NCI-H748 treated with DMSO at 0.1 percent for 48 hours (cell line): Measurements from ENCODE around the gene TTC21B.

Experiments used
- DNase-seq: peaks from one replicate; lab custom pipeline; 2025; lab: John Stamatoyannopoulos, UW

TTC21B gene

GRCh38 chr2:165924946-165925345 lies 28.6 kb downstream of the TTC21B start:
- DNase-seq: no peak

- DNase-seq: no peak
Observed at GRCh38 chr2:165920748-165921147, 32.8 kb downstream of the TTC21B start.

- no peak for DNase-seq
Observed at GRCh38 chr2:165913636-165914035, 39.9 kb downstream of the TTC21B start.

DNA sequence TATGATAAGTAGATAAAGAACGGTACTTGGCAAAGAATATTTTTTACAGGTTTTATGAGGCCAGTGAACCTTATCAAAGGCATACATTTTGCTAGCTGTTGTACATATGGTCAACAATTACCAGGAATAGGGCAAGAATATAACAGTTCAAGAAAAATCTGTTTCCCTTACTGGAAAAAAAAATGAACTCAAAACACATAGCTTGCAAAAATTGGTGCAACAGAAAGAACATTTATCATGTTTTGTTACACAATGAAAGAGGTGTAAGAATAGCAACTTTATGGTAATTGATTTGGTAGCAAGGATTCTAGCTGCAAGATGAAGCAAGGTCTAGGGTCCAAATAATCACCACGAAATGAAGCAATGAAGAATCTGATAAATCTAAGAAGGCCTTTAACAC lies 41.6 kb downstream of the TTC21B start:
- no peak for DNase-seq

DNA sequence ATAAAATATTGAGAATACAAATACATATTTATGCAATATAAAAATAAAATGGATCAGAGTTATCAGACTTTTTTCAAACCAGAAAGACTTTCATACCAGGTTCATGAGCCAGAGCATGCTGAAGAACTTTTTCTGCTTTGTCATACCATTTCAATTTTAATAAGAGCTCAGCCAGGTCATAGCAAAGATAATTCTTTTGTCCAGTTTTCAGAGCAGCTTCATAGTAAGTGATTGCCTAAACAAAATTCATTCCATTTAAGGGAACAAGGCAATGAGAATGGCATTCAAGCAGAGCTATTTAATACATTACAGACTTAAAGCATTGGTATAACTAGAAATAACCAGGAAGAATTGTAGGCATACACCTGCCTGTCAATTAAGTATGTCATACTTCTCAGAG lies 42.3 kb downstream of the TTC21B start:
- no peak for DNase-seq

- no peak for DNase-seq
Observed at GRCh38 chr2:165909466-165909865, 44.1 kb downstream of the TTC21B start.

GRCh38 chr2:165905854-165906253 lies 47.7 kb downstream of the TTC21B start:
- no peak for DNase-seq

DNA sequence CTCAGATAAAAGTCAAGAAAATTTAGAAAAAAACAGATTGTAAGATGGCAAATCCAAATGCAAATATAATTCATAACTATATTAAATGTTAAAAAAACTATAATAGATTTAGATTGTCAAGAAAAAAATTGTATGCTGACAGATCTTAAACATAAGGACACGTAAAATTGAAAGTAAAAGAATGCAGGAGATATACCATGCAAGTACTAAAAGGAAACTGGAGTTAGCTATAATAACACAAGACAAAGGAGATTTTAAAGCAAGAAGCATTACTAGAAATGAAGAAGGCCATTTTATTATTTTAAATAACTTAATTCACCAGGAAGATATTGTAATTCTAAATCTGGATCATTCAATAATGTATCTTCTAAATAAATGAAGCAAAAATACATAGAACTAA lies 48.3 kb downstream of the TTC21B start:
- no peak for DNase-seq

- no peak for DNase-seq
Observed at GRCh38 chr2:165904432-165904831, 49.1 kb downstream of the TTC21B start.

DNA sequence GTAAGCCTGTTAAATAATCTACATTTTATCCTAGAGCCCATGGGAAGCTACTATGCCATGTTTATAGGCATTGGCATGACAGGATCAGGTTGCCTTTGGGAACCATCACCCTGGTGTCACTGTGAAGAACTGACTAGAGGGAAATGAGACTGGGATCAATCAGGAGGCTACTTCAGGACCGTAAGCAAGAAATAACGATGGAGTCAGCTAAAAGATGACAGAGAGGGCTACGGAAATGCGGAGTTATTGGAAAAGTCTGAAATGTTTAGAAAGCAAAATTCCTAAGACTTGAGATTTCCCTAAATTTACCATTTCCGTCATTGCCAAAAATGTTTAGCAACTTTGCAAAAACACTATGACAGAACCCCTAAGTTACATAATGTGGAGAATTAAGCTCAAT lies 50.2 kb downstream of the TTC21B start:
- no peak for DNase-seq

GRCh38 chr2:165902934-165903333 lies 50.6 kb downstream of the TTC21B start:
- no peak for DNase-seq

- no peak for DNase-seq
Observed at GRCh38 chr2:165901620-165902298, 51.8 kb downstream of the TTC21B start.

GRCh38 chr2:165899311-165899710 lies 54.3 kb downstream of the TTC21B start:
- DNase-seq: no peak

GRCh38 chr2:165898381-165898780 lies 55.2 kb downstream of the TTC21B start:
- DNase-seq: no peak

DNA sequence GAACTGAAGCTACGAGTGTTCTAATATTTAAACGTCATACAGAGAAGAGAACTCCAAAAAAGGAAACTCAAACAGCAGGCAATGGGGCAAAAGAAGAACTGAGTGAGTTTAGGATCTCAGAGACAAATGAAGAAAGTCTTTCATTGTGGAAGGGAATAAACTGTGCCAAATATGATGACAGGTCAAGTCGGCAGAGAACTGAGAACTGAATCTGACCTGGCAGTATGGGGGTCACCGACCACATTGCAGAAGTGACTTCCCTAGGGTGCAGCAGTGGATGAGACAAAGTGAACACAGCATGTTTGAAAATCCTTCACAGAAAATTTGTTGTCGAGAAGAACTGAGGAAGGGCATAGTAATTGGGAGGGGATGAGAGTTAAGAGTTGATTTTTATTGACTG lies 55.9 kb downstream of the TTC21B start:
- DNase-seq: no peak

GRCh38 chr2:165897074-165897473 lies 56.5 kb downstream of the TTC21B start:
- no peak for DNase-seq

GRCh38 chr2:165895974-165896373 lies 57.6 kb downstream of the TTC21B start:
- no peak for DNase-seq

DNA sequence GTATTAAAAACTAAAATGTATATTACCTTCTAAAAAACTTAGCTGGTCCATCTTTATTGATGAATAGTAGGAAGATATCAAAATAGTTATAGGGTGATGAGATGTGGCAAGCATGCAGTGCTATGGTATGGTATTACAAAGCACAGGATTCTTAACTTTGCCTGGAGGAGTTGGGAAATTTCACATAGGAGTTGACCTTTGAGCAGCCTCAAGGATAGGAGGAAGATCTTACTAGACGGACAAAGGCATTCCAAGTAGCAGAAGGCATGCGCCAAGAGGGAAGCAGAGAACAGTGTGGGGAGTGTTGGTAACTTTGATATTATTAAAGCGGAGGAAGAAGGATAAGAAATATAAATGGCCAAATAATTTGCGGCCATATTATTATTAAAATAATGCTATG lies 60.0 kb downstream of the TTC21B start:
- DNase-seq: no peak

DNA sequence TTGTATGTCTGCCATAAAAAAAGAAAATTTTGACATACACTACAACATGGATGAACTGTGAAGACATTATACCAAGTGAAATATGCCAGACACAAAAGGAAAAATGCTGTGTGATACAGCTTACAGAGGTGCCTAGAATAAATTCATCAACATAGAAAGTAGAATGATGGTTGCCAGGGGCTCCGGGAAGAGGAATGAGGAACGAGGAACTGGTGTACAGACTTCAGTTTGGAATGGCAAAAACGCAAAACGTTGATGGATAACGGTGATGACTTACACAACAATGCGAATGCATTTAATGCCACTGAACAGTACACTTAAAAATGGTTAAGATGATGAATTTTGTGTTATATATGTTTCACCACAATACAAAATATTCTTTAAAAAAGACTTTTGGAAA lies 61.0 kb downstream of the TTC21B start:
- DNase-seq: no peak

GRCh38 chr2:165891943-165892342 lies 61.6 kb downstream of the TTC21B start:
- no peak for DNase-seq

GRCh38 chr2:165891345-165891744 lies 62.2 kb downstream of the TTC21B start:
- no peak for DNase-seq

- DNase-seq: no peak
Observed at GRCh38 chr2:165889798-165890197, 63.8 kb downstream of the TTC21B start.

- DNase-seq: no peak
Observed at GRCh38 chr2:165889158-165889557, 64.4 kb downstream of the TTC21B start.

- no peak for DNase-seq
Observed at GRCh38 chr2:165888171-165888570, 65.4 kb downstream of the TTC21B start.
